ENCODE results near the gene EEF1AKMT1. TPM values are rescaled to one million over a fixed set of nuclear protein-coding genes. Genes with fewer than 3 reads are reported as not detected.

EEF1AKMT1 gene
- total RNA-seq, 1 experiment from 2014 or later = 9.8 TPM

DNA sequence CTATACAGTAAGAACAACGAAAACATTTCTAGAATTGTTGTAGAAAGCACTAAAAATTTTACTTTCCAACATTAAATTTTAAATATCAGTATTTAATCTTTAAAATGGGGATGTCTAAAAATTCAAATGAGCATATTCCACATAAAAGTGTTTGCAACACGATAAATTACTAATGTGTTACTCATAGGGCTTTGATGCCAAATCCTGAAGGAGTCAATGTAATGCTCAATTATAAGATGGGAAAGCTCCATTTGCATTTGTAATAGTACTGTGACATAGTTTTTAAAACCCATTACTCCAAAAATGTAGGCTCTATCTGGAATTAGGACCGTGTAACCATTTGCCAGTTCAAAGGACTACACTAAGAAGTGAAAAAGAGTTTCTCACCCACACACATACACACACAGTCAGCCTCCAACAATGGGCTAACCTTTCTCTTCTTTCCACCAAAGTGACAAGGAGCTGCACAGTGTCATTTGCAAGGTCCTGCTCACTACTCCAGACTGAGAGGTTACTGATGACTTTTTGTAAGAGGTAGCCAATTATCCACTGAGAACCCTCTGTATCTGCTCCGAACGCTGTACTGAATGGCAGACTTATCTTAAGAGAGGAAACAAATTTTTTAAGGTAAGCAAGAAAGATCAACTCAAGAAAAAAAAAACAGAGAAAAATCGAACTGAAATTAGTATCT, 26.1 kb upstream of the EEF1AKMT1 start:
- peaks cover 9 to 15% of the 10 kb centered on the region in 2 experiments; a peak in 2 of 4 replicates for H3K36me3 ChIP-seq (ENCODE audit: control insufficient read depth in 1 of 2, insufficient read depth in 2 of 2, low read length in 2 of 2)
- POLR2A ChIA-PET = no interaction called here
- peaks cover 0 to 5% of the 10 kb centered on the region in 2 experiments; a peak in 1 of 4 replicates for H3K4me1 ChIP-seq (ENCODE audit: control insufficient read depth in 1 of 2, insufficient read depth in 2 of 2, low read length in 2 of 2)
- no peak overlapping the region for H3K9ac ChIP-seq (ENCODE audit: low read length)
- peaks cover 5% of the 10 kb centered on the region; the same call in 1 of the 2 replicates for H3K79me2 ChIP-seq (ENCODE audit: insufficient read depth, low read length)
- no peak for DNase-seq (ENCODE audit: low read depth, low spot score)
- no peak overlapping the region for H2AFZ ChIP-seq (ENCODE audit: low read depth, low read length, poor library complexity, severe bottlenecking)
- no peaks in the 10 kb centered on the region for H3K9me2 ChIP-seq (ENCODE audit: insufficient read depth)
- TF ChIP-seq SIN3A (IDR thresholded peaks at IDR 0.05; ENCODE audit: low read depth) (no peak), TCF7L2 (IDR thresholded peaks at IDR 0.05; ENCODE audit: borderline replicate concordance, extremely low read depth, insufficient read depth, insufficient read length) (no peak), FOSL1 (IDR thresholded peaks at IDR 0.05; ENCODE audit: low read depth) (no peak), JUND (IDR thresholded peaks at IDR 0.05) (no peak), CBX3 (IDR thresholded peaks at IDR 0.05; ENCODE audit: low read depth) (no peak), ZNF274 (IDR thresholded peaks at IDR 0.05; ENCODE audit: low read depth, low read length) (no peak), ELF1 (IDR thresholded peaks at IDR 0.05; ENCODE audit: borderline replicate concordance, low read depth) (no peak), SP1 (IDR thresholded peaks at IDR 0.05; ENCODE audit: low read depth) (no peak), REST (IDR thresholded peaks at IDR 0.05; ENCODE audit: low read depth) (no peak)
- no peaks in the 10 kb centered on the region for H4K20me1 ChIP-seq (ENCODE audit: insufficient read depth)
- intact Hi-C loops (cut with micrococcal nuclease) = no loop called here
- no peaks in the 10 kb centered on the region for H3K27me3 ChIP-seq (ENCODE audit: insufficient read depth, low read length)
- RAD21 ChIA-PET (ENCODE audit: low non-redundant PET in 1 of 2, low total read pairs in 2 of 2, uncharacterized antibody in 2 of 2, unreplicated experiment in 2 of 2) = no interaction called here
- no TSS peak for BruUV-seq (replicated peaks)
- no peak for ATAC-seq
- no peak overlapping the region for H3K4me2 ChIP-seq (ENCODE audit: low read length)
- H3K27ac ChIP-seq (ENCODE audit: low read depth, low read length) = no peak overlapping the region
- H3K4me3 ChIP-seq (replicated peaks in 1 of 2; ENCODE audit: low read depth in 1 of 2, low read length in 2 of 2) = no peak overlapping the region
- CTCF ChIA-PET = no interaction called here
- no peaks in the 10 kb centered on the region for H3K9me3 ChIP-seq (ENCODE audit: control insufficient read depth in 1 of 2, insufficient read depth in 1 of 2, low read depth in 1 of 2, low read length in 2 of 2)
